ENCODE measurements around the gene GLDN.

The GLDN gene

DNA sequence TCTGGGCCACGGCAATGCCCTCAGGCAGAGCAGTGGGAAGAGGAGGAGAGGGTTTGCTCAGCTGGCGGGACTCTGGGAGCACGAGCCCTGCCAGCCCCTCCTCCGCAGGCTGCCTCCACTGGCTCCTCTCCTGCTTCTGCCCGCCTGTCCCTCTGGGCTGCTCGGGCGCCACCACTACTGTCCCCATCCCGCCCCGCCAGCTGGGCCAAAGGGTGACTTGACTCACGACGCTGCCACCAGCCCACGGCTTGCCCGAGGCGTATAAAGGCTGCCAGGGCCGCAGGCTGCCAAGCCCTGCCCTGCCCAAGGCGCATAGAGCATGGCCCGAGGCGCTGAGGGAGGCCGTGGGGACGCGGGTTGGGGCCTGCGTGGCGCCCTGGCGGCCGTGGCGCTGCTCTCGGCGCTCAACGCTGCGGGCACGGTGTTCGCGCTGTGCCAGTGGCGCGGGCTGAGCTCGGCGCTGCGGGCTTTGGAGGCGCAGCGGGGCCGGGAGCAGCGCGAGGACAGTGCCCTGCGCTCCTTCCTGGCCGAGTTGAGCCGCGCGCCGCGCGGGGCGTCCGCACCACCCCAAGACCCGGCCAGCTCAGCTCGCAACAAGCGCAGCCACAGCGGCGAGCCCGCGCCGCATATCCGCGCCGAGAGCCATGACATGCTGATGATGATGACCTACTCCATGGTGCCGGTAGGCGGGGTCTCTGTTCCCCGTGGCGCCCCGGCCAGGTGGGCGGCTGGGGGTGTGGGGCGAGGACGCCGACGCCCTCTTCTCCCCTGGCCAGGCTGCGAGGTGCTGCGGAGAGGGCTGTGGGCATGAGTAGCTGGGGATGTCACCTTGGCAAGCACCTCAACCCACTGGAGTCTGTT is at the start of gene GLDN:
TSS of gene GLDN (plus strand) at position 290 of the 861 bp plus-strand sequence. CDS start at position 320, 30 bp downstream.
- no peak for DNase-seq

GRCh38 chr15:51298620-51299019 is 42.8 kb upstream of the GLDN start:
- no peak for DNase-seq

GRCh38 chr15:51299187-51300015 is 42.1 kb upstream of the GLDN start:
- DNase-seq, result no peak

DNA sequence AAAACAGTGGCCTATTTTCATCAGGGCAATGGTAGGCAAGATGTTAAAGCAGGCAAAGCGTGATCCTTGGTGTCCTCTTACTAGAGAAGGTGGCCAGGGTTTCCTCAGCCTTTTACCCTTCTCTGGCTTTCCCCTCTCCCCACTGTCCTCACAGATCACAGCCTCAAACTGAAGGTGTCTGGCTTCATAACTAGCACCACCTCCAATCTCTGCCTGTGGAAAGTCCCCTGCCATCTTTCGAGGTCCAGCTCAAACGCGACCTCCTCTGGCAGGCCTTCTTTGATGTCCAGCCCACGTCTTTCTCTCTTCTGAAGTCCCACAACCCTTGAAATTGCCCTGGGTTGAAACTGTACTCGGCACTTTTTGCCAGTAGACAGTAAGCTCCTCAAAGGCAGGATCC is 39.0 kb upstream of the GLDN start:
- no peak for DNase-seq

- no peak for DNase-seq
These were observed 37.9 kb upstream of the GLDN start for GRCh38 chr15:51303462-51303980.

DNA sequence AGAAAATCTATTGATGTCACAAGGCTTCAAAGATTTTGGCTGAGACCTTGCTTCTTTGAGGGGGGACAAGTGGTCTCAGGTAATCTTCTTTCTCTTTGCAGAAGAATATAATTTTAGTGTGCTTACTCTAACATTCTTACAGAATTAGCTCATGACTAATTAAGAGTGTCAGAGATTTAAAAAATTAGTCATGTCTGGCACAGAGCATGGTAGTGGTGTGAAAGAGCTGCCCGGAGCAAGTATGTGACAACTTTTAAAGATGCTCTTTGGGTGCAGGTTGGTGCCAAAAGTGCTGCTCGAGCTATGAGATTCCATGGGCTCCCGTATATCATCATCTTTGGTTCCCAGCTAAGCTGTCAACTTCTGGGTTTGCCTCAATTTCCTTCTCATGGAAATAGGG is 34.1 kb upstream of the GLDN start:
- DNase-seq, result no peak

- DNase-seq, result no peak
These were observed 33.6 kb upstream of the GLDN start for GRCh38 chr15:51307811-51308210.

GRCh38 chr15:51310064-51310463 is 31.4 kb upstream of the GLDN start:
- no peak for DNase-seq

DNA sequence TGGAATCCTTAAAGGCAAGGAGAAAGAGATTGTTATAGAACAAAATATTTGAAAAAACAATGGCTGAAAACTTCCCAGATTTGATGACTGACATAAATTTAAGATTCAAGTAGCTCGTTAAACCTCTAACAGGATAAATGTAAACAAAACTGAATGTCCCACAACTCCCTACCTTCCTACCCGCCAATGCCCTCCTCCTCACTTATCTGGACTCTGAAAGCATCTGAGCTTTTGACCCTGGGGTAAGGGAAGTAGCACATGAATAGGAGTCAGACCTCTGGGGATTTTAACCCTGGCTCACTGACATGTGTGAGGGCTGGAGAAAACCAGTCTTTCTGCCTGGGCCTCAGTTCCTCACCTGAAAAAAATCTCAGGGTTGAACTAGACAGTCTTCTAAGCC is 29.9 kb upstream of the GLDN start:
- DNase-seq, result no peak

DNA sequence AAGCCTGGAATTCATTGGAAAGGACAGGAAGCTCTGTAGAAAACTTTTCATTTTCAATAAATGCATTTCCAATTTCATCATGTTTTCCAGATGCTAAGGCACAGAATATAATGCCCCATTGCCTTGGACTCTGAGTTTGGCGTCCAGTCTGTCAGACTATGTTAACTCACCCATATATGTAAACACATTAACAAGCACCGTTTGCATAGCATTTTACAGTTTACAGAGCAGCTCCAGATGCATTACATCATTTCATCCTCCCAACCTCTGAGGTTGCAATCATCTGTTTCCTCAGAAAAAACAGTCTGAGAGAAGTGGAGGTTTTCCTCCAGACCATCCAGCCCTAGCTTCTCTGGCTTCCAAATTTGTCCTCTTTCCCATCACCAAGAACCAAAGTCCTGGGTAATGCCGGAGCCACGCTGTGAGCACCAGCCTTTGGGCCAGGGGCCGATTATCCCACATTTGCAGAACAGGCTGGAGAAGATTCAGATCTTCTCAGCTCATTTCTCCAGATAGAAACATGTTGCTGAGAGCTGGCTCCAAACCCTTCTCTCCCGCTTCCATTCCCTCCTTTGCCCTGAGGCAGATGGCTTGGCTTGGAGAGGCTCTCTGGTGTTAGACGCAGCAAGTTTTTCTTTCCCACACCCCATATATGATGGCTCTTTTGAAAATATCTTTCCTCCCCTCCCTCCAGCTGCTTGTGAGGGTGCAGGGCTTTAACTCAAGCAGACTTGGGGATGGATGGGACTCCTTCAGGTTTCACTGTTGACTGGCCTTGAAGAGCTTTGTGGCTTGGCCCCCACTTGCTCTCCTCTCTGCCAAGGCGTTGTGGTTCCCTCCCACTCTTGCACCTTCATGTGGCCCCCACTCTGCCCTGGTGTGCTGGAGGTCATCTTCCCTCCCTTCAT is 29.0 kb upstream of the GLDN start:
- no peak for DNase-seq

DNA sequence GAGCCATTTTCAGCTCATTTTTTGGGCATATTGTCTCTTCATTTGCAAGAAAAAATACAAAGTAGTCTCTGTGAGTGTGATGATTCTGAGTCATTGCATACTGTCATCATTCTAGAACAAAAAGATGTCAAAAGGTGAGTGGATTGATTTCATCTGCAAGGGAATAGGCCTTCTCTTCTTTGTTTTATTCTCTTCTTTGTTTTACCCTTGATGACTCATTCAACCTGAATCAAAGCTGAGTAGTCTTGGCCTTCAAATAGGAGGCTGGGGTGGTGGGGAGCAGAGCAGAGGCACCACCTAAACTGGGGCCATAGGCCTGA is 28.4 kb upstream of the GLDN start:
- no peak for DNase-seq

DNA sequence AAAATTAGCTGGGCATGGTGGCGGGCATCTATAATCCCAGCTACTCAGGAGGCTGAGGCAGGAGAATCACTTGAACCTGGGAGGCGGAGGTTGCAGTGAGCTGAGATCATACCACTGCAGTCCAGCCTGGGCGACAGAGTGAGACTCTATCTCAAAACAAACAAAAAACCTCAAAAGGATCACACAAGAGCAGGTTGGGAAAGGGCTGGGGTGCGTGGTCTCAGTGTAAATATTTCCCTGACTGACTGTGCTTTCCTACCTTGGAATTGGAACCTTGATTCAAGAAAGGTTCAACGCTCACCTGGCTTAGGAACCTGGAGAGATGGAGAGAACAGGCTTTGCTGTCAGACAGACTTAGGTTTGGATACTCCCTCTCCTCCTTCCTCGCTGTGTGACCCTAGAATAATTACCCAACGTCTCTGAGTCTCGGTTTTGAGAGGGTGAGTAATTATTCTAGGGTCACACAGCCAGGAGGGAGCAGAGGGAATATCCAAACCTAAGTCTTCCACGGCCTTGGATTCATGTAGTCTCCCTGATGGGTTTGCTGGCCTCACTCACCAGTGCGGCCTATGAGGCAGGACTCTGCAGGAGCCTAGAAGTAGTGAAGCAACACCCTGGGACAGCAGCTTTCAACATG is 27.7 kb upstream of the GLDN start:
- DNase-seq, result no peak

DNA sequence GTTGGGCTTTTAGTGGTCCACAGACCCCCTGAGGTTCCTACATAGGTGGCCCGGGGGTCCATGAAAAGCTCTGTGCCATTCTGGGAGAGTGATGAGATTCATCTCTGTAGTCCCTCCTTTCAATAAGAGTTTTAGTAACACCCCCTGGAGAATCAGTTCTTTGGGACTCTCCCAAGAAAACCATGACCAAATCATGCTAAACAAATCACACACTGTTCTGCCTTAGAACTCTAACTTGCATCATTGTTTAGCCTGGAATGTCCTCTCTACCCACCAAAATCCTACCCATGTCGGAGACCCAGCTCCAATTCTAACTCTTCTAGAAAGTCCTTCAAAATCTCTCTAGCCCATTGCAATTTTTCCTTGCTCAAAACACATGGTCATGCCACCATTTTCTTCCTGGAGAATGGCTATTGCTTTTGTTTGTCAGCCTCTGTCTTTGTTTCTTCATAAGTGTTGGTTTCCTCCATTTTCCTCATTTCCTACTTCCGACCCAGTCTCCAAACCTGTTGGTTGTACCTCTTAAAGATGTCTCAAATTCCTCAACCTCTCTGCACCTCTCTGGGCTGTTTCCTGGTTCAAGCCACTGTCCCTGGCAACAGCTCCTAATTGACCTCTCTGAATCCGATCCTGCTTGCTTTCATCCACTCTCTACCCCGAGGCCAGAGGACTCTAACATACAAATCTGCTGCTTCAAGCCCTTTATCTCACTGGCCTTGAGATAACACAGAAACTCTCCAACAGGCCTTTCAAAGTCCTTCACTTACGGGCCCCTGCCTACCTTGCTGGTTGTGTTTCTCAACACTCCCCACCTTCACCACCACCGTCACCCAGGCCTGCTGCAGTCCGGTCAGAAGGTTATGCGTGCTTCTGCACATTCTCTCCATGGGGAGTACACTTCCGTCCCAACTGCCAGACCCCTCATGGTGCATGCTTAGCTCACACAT is 26.8 kb upstream of the GLDN start:
- no peak for DNase-seq

GRCh38 chr15:51315726-51316125 is 25.7 kb upstream of the GLDN start:
- DNase-seq, result no peak

DNA sequence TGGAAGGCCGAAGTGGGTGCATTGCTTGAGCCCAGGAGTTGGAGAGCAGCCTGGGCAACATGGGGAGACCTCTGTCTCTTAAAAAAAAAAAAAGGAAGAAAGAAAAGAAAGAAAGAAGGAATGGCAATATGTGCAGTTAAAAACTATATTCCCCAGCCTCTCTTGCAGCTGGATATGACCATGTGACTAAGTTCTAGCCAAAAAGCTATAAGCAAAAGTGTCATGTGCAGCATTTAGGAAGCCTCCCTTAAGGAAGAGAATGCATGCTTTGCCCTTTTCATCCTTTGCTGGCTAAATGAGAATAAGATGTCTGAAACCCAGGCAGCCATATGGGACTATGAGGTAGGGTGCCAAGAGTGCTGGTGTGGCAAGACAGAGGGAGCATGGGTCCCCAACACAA is 24.8 kb upstream of the GLDN start:
- DNase-seq, result no peak

DNA sequence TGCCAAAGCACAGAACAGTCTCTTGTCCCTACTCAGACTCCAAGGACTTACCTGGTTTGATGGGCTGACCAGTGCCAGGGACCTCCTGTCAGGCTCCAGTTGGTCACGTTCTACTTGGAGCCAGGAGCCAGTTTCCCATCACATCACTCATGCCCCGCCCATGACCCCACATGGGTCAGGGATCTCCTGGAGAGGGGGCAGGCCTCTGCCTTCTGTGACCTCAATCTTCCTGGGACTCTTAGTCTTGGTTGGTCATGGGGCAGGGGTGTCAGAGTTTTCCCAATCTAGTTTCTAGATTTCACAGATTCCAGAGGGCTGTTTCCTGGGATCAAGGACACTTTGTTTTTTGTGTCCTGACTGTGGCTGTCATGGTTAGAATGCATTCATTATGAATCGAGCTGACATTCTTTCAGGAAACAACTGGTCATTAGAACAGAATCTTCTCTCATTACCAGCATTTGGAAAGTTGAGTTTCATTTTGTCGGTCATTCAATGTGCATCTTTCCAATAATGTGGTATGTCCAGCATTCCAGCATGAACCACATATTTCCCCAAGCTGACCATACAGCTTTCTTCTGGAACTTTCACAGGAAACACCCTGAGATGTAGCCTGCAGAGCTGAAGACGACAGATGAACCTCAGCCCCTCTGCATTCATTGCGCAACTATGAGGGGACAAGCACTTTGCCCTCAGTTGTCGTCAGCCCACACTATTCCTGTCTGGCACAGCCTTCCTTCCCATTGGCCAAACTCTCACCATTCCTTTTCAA is 22.9 kb upstream of the GLDN start:
- DNase-seq, result no peak

DNA sequence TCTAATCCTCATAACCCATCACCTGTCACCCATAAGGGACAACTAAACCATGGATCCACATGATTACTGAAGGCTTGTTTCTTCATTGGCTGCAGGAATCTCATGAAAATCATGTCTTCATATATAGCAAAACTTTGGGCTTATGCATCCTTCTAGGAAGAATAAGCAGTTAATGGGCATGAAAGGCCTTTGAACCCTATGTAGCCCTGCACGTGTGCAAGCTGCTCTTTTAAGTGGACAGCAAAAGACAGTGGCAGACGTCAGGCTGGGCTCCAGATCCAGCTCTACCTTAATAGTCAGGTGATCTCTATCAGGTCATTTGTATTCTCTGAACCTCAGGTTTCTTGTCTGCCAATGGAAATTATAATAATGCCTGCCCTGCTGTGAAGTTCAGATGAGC is 21.9 kb upstream of the GLDN start:
- DNase-seq, result no peak

- no peak for DNase-seq
These were observed 20.6 kb upstream of the GLDN start for GRCh38 chr15:51320843-51321242.

DNA sequence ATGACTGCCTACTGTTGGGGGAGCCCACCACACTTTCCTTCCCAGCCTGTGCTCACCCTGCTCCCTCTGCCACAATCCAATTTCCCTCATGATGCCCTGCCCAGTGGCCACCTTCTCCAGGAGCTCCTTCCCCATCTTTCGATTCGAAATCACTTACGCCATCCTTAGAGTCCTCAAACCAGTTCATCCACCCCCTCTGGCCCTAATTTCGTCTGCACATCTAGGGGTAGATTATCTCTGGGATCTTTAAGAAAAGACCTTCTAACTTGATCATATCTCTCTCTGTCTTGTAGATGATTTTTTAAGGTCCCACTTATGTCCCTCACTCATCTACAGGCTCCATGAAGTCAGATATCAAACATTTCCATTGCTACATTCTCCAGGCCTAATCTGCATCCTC is 20.1 kb upstream of the GLDN start:
- DNase-seq, result no peak

DNA sequence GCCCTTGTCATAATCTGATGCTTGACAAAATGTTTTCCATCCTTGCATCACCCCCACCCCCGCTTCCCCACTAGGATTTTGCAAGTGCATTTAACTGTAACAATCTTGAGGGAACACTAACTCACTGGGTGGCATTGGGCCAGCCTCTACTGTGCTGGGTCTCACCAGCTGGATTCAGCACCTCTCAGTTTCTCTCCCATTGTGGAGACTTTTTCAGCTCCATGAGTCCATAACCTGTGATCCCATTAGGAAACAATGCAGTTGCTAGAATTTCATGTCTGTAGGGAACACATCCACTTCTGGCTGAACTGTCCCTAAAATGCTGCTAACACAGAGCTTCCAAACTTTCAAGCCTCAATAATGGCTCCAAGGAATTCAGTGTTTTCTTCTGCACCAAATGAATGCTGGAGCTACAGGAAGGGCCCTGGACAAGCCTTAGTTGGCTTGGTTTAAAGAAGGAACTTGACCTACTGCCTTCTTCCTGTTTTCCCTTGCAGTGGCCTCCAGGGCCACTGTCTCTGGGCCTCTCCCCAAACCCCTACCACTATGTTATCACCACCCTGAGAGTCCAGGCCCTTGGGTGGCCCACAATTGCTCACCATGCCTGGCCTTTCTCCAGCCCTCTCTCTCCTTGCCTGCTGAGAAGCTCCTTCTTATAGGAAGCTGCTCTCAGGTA is 18.7 kb upstream of the GLDN start:
- no peak for DNase-seq
